PC-9 (cell line): ENCODE data around the gene DIP2C. TPM values are rescaled to one million over a fixed set of nuclear protein-coding genes. Genes with fewer than 3 reads are reported as not detected.

ENCODE experiments used
- BruUV-seq: library from RNA; stranded (reverse); fragments of 400-500 nt; replicated peaks from 2 replicates; lab custom pipeline; 2021; lab: Mats Ljungman, UMichigan
- CTCF ChIA-PET: fragments of 300-600 bp; sonication (Branson Sonifier 250); formaldehyde crosslinking; loops from one replicate; lab custom pipeline; 2022; ENCODE audit warnings: antibody characterized with exemption; lab: Charles Lee
- POLR2A ChIA-PET: fragments of 300-600 bp; sonication (Branson Sonifier 250); formaldehyde crosslinking; loops from one replicate; lab custom pipeline; 2022; ENCODE audit warnings: antibody characterized with exemption; ENCODE audit not compliant: unreplicated experiment; lab: Charles Lee
- DNase-seq, 2 experiments: peaks; one replicate each; pipeline versions ENCODE4 v3.0.0 to v3.0.0-alpha.2; 2015 to 2022; ENCODE audit warnings: mixed read lengths in 1 of 2
- H2AFZ ChIP-seq: fragments of 200-600 bp; sonication (generic); 2 replicates; pipeline ENCODE4 v1.8.1; 2017; ENCODE audit warnings: antibody characterized with exemption
- H3F3A ChIP-seq: fragments of 200-600 bp; sonication (generic); 2 replicates; pipeline ENCODE4 v1.8.1; 2017; ENCODE audit warnings: antibody characterized with exemption, mild to moderate bottlenecking, low read depth; ENCODE audit not compliant: insufficient read depth
- H3K27ac ChIP-seq: fragments of 200-600 bp; sonication (generic); 2 replicates; pipeline ENCODE4 v1.6.1; 2016; ENCODE audit warnings: mixed run types
- H3K27me3 ChIP-seq: fragments of 200-600 bp; sonication (generic); 2 replicates; pipeline ENCODE4 v1.6.1; 2016; ENCODE audit warnings: low read depth, mixed run types; ENCODE audit not compliant: insufficient read depth
- H3K36me3 ChIP-seq: fragments of 200-600 bp; sonication (generic); 2 replicates; pipeline ENCODE4 v1.6.1; 2016; ENCODE audit warnings: low read depth, mixed run types
- H3K4me1 ChIP-seq: fragments of 200-600 bp; sonication (generic); replicated peaks from 2 replicates; pipeline ENCODE4 v1.6.1; 2016; ENCODE audit warnings: mixed run types; ENCODE audit not compliant: insufficient read depth
- H3K4me2 ChIP-seq: fragments of 200-600 bp; sonication (generic); 2 replicates; pipeline ENCODE4 v1.6.1; 2017; ENCODE audit warnings: mixed run types
- H3K4me3 ChIP-seq: fragments of 200-600 bp; sonication (generic); 2 replicates; pipeline ENCODE4 v1.6.1; 2016; ENCODE audit warnings: mixed run types
- H3K79me2 ChIP-seq: fragments of 200-600 bp; sonication (generic); 2 replicates; pipeline ENCODE4 v1.6.1; 2017; ENCODE audit warnings: low read depth, mixed run types
- H3K9me2 ChIP-seq: fragments of 200-600 bp; sonication (generic); 2 replicates; pipeline ENCODE4 v1.8.1; 2017; ENCODE audit warnings: mild to moderate bottlenecking; ENCODE audit not compliant: insufficient read depth
- H3K9me3 ChIP-seq: fragments of 200-600 bp; sonication (generic); 2 replicates; pipeline ENCODE4 v1.8.1; 2016; ENCODE audit warnings: low read depth; ENCODE audit not compliant: insufficient read depth
- H4K20me1 ChIP-seq: fragments of 200-600 bp; sonication (generic); 2 replicates; pipeline ENCODE4 v1.8.1; 2017; ENCODE audit not compliant: insufficient read depth
- CTCF ChIP-seq: fragments of 200-600 bp; sonication (generic); conservative IDR thresholded peaks from 2 replicates; pipeline ENCODE4 v1.6.1; 2017; ENCODE audit warnings: mixed run types, antibody characterized with exemption, mild to moderate bottlenecking, moderate library complexity
- EZH2 ChIP-seq: fragments of 200-600 bp; sonication (generic); IDR thresholded peaks from 2 replicates; pipeline ENCODE4 v1.8.0; 2017; ENCODE audit warnings: antibody characterized with exemption, low read depth
- intact Hi-C: fragments of 100-400 bp; cut with micrococcal nuclease; formaldehyde crosslinking; loops from one replicate; pipeline ENCODE4 v1.10.0; 2022; ENCODE audit not compliant: unreplicated experiment
- total RNA-seq: library from RNA; stranded (reverse); gene quantifications from 2 replicates; pipeline ENCODE4 v1.2.3, GENCODE V29; 2021

Gene DIP2C
- total RNA-seq, 1 experiment from 2014 or later, result 0.83 TPM

DNA sequence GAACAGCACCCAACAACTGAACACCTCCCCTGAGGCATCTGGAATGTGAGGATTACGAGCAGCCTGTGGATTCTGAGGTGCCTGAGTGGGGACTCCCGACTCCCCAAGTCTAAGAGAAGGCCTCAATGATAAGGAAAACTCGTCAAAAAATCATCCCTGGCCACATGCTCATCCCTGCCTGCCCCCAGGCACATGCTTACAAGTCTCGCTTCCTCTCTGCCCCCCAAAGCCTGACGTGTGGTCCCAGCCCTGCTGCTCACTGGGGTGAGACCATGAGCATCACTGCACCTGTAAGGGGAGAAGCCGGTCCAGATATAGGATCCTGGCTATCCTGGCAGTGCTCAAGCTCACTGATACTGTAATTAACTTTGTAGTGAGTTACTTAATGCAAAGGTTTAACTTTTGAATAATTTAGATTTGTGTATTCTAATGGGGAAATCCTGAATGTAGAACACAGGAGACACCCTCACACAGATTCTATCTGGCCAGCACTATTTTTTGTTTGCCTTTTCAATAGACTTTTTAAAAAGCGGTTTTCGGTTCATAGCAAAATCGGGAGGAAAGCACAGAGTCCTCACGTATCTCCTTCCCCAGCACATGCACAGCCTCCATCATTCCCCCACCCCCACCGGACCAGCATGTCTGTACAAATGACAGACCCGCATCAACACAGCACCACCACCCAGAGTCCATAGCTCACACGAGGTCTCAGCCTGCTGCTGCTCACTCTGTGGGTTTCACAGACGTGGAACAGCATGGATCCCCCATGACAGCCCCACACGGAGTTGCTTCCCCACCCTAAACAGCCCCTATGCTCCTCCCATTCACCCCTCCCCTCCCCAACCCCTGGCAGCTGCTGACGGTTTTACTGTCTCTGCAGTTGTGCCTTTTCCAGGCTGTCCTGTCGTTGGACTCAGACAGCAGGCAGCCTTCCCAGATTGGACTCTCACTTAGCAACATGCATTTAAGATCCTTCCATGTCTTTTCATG is 167.9 kb downstream of the DIP2C start:
- Histone ChIP-seq H3F3A (no peaks in the 10 kb centered on the region), H3K79me2 (no peaks in the 10 kb centered on the region), H4K20me1 (no peaks in the 10 kb centered on the region), H3K27ac (no peak overlapping the region), H3K36me3 (no peaks in the 10 kb centered on the region), H3K4me3 (no peak overlapping the region), H3K4me1 (no peaks in the 10 kb centered on the region), H3K27me3 (peaks cover 37% of the 10 kb centered on the region), H3K9me3 (no peaks in the 10 kb centered on the region), H3K4me2 (no peak overlapping the region), H3K9me2 (no peaks in the 10 kb centered on the region), H2AFZ (no peak overlapping the region)
- TF ChIP-seq CTCF (no peak), EZH2 (no peak)
- CTCF ChIA-PET, result no interaction called here
- intact Hi-C loops, result no loop called here
- no peak for DNase-seq
- POLR2A ChIA-PET, result no interaction called here
- no TSS peak for BruUV-seq

DNA sequence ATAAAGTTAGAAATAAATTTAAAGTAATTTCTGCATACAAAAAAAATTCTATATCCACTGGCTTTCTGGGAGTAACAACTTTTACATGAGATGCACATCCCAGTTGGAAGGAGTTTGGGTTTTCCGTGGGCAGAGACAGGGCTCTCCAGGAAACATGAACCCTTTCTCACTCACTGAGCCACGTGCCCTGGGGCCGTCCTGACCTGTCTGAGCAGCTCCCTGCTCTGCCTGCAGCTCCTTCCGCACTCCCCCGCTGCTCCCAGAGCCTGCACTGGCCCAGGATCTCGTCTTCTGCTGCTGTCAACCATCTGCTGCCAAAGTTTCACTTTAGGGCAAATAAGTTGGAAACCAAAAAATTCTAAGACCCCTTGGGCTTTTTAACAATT is 169.1 kb downstream of the DIP2C start:
- no peak overlapping the region for H3K4me3 ChIP-seq
- DNase-seq, result no peak
- ChIA-PET CTCF (no interaction called here), POLR2A (no interaction called here)
- H3K79me2 ChIP-seq, result no peaks in the 10 kb centered on the region
- no peaks in the 10 kb centered on the region for H4K20me1 ChIP-seq
- no peaks in the 10 kb centered on the region for H3K9me3 ChIP-seq
- H3K9me2 ChIP-seq, result no peaks in the 10 kb centered on the region
- no peak overlapping the region for H3K4me2 ChIP-seq
- intact Hi-C loops, result no loop called here
- no TSS peak for BruUV-seq
- H3F3A ChIP-seq, result no peaks in the 10 kb centered on the region
- H2AFZ ChIP-seq, result no peak overlapping the region
- peaks cover 35% of the 10 kb centered on the region for H3K27me3 ChIP-seq
- TF ChIP-seq CTCF (no peak), EZH2 (no peak)
- no peaks in the 10 kb centered on the region for H3K36me3 ChIP-seq
- no peaks in the 10 kb centered on the region for H3K4me1 ChIP-seq
- no peak overlapping the region for H3K27ac ChIP-seq

- intact Hi-C loops, result no loop called here
- TF ChIP-seq CTCF (no peak), EZH2 (no peak)
- no peaks in the 10 kb centered on the region for H4K20me1 ChIP-seq
- no peaks in the 10 kb centered on the region for H3K9me2 ChIP-seq
- no peak for DNase-seq
- ChIA-PET CTCF (no interaction called here), POLR2A (no interaction called here)
- no peak overlapping the region for H3K4me2 ChIP-seq
- no peak overlapping the region for H3K4me3 ChIP-seq
- no peaks in the 10 kb centered on the region for H3K9me3 ChIP-seq
- H3F3A ChIP-seq, result no peaks in the 10 kb centered on the region
- BruUV-seq, result no TSS peak
- no peak overlapping the region for H2AFZ ChIP-seq
- no peaks in the 10 kb centered on the region for H3K4me1 ChIP-seq
- H3K79me2 ChIP-seq, result no peaks in the 10 kb centered on the region
- H3K27ac ChIP-seq, result no peak overlapping the region
- H3K27me3 ChIP-seq, result peaks cover 35% of the 10 kb centered on the region
- no peaks in the 10 kb centered on the region for H3K36me3 ChIP-seq
Measured at GRCh38 chr10:519716-520401, 169.6 kb downstream of the DIP2C start.
